ENCODE results near the gene MRPL12.

Gene MRPL12

GRCh38 chr17:81703747-81704654 lies 834 bp downstream of the MRPL12 start:
- DNase-seq: no peak

GRCh38 chr17:81705518-81706231 lies 2.5 kb downstream of the MRPL12 start:
- DNase-seq: no peak

- DNase-seq: no peak
Measured at GRCh38 chr17:81706232-81706611, 3.1 kb downstream of the MRPL12 start.

DNA sequence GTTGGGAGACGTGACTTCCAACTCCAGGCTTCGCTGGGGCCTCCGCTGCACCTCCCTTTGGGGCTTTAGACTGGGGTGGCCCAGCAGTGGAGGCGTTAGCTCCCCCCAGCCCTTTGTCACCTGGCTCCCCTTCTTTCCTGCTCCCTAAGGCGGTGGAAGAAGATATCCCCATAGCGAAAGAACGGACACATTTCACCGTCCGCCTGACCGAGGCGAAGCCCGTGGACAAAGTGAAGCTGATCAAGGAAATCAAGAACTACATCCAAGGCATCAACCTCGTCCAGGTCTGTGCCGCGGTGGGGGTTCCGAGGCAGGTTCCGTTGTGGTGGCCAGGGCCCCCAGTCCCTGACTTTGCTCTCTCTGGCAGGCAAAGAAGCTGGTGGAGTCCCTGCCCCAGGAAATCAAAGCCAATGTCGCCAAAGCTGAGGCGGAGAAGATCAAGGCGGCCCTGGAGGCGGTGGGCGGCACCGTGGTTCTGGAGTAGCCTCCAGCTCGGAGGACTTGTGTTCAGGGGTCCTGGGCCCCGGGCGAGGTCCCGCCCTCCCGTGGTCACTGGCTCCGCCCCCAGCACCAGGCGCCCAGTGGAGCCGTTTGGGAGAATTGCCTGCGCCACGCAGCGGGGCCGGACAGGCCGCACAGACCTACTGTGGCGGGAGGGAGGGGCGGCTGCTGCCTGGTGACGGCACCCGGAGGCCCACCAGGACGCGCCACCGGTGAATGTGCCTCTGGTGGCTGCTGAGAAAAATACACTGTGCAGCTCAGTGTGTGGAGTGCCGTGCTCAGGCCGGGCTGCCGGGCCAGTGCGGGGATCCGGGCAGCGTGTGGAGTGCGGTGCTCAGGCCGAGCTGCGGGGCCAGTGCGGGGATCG lies 3.8 kb downstream of the MRPL12 start:
- DNase-seq: no peak

DNA sequence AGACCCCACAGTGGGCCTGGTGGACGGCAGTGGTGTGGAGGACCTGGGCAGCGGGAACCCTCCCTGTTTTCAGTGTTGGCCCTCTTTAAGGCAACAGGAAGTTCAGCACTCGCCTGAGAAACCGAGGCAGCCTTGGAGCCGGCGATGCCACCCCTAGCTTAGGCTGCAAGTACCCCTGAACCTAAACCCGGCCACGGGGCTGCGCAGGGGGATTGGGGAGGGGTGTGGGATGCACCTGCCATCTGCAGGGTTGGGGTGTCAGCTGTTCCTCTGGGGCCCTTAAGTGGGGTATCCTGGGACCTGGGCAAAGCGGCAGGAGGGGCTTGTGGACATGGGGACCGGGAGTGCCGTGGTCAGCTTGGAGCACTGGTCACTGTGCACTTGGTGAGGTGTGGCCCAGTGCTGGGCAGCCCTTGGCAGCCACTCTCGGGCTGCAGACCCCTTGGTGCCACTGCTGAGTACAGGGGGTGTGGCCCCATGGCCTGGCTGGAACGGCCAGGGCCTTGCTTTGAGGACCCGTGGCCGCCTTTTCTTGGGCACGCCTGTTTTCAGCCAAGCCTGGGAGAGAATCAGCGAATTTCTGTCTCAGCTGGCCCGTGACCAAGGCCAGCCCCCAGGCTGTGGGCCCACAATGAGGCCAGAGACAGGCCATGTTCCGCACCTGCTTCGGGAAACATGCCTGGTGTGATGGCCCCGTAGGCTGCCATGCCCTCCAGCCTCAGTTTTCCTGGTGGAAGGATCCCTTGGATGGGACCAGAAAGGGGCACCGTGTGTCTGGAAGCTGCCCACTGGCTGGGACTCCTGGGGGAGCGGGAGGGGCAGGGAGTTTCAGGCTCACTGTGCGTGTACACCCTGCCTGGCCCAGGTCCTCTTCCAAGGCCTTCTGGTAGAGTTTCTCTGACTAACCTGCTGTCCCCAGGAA lies 4.8 kb downstream of the MRPL12 start:
- DNase-seq: no peak

GRCh38 chr17:81708739-81709185 lies 5.6 kb downstream of the MRPL12 start:
- DNase-seq: no peak

DNA sequence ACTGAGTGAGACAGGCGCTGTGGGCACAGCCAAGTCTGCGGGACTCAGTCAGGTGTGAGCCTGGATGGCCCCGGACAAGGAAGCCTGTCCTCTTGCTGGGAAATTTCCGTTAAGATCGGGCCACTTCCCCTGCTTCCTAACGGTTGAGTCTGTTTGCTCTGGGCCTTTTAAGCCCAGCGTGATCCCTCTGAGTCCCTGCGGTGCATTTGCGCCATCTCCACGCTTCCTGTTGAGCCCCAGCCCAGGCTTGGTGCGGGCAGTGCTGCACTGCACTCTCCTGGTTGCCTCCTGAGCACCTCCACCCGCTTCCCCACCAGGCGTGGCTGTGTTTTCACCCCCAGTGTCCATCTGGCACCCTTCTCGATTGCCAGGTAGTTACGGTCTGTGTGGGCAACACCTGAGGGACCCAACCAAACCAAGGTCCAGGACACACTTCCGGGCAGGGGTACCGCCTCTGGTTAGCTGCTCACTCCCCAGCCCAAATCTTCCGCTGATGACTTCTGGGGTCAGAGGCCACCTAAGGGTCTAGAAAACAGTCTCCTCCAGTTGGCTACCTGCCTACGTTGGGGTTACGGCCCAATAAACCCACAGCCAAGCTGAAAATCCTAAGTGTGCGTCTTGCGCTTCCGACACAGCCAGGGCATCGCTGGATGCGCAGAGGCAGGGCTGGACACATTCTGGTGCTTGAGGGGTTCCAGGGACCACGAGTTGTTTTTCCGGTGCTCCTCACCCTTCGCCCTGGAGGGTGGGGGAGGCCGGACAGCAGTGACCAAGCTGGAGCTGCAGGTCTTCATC lies 7.5 kb downstream of the MRPL12 start:
- DNase-seq: peak; percentile 11

DNA sequence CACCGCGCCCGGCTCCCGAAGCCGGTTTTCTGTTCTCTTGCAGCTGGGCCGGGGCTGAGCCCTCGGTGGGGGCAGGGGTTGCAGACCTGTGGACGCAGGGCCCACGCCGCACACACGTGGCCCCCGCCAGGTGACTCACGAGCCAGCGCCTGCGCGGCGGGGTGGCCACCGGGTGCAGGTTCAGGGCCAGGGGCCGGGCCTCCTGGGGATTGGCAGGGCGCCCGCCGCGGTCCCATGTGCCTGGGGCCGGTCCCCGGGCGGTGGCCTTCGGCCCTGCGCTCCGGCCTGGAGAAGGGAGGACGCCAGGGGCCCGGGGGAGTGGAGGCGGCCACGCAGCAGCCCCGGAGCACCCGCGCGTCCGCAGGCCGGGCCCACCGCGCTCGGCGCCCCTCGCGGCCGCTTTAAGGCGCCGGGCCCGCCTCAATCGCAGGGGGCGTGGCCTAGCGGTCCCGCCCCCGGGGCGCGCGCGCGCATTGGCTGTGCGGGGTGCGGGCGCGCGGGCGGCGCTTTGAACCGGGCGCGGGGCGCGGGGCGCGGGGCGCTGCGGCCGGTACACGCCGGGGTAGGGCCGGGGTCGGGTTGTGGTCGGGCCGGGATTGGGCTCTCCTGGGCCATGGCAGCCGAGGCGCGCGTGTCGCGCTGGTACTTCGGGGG lies 8.8 kb downstream of the MRPL12 start, which contains the start of gene SLC25A10:
Gene SLC25A10, plus strand, starts transcription at position 471 of the 654 bp plus-strand sequence. Its CDS starts 143 bp downstream, at position 614.
- peak; percentile 72 for DNase-seq

- no peak for DNase-seq
Measured at GRCh38 chr17:81712468-81713003, 9.4 kb downstream of the MRPL12 start.

DNA sequence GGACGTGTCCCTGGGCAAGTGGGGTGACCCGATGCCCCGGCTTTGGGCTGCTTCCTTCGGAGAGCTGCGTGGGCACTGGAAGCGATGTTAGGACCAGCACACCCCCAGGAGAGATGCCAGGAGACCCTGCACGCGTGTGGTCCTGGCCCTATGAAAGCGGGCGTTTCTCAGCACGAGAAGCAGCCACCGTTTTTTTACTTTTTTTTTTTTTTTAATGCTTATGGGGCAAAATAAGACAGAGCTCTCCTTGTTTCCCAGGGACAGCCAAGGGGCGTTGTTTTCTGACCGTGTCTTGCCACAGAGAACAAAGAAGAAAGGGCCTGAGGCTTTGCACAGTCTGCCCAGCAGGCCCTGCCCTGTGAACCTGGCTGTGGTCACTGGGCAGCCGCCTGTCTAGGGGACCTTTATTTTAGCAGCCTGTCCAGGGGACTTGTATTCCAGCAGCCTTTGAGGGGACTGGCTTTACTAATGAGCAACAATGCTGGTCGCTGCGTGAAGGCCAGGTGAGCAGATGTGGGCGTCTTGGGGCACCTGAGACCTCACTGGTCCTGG lies 9.9 kb downstream of the MRPL12 start:
- no peak for DNase-seq

- DNase-seq: no peak
Measured at GRCh38 chr17:81713556-81714411, 10.6 kb downstream of the MRPL12 start.

DNA sequence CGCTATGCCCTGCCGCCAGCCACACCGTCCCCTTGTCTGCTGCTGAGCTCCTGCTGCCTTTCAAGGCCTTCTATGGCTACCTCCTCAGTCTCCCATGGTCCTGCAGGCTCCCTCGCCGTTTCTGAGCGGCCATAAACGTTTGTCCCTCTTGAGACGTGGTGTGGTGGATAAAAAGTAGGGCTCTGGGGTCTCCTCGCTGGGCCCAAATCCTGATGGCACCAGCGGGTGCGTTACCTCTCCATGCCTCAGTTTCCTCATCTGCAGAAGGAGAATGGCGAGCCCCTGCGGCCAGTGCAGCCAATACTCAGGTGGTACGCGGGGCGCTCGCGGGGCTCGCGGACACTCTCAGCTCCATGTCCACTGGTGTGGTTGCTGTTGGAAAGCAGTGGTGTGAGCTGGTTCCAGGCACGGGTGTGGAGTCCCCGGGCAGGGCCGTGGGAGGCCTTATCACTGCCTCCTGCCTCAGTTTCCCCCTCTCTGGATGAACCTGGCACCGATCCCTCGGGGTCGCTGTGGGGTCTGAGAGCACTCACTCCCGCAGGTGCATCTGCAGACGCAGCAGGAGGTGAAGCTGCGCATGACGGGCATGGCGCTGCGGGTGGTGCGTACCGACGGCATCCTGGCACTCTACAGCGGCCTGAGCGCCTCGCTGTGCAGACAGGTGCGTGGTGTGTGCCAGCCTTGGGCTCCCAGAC lies 11.4 kb downstream of the MRPL12 start:
- DNase-seq: no peak

DNA sequence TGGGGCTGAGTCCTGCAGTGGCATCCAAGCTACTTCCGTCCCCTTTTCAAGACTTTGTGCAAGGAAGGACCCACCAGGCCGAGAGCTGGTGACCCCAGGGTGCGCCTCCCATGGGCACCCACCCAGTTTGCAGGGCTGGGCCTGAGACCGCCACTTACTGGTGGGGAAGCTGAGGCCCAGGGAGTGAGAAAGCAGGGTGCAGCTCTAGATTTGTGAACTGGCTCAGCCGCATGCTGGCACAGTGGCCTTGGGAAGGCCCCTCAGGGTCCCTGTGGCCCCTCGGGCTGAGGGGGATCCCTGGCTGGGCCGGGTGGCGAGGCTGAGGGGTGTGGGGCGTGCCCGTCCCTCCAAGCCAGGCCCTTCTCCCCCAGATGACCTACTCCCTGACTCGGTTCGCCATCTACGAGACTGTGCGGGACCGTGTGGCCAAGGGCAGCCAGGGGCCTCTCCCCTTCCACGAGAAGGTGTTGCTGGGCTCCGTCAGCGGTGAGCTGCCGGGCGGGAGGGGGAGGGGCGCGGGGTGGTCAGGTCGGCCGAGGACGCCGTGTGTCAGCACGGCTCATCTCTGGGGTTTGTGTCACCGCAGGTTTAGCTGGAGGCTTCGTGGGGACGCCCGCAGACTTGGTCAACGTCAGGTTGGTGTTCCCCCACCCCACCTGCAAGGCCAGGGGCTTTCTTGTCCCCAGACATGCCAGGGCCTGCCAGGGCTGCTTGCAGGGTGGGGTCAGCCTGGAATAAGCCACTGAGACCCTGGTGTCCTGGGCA lies 12.1 kb downstream of the MRPL12 start:
- no peak for DNase-seq

- no peak for DNase-seq
Measured at GRCh38 chr17:81715872-81716673, 12.9 kb downstream of the MRPL12 start.

DNA sequence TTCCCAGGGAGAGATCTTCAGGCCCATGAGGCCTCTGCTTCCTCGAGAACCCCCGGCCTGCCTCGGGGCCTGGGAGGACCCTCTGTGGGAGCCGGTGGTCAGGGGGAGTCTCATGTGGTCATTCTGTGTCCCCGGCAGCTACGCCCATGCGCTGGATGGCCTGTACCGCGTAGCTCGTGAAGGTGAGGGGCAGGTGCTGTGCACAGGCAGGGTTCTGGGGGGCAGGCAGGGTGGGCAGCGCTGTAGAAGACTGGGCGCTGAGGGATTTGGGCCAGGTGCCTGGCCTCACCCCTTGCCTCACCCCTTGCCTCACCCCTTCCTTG lies 13.5 kb downstream of the MRPL12 start:
- no peak for DNase-seq

GRCh38 chr17:81717049-81717765 lies 14.0 kb downstream of the MRPL12 start:
- no peak for DNase-seq
